Chondrocyte (in vitro differentiated cells): ENCODE data around the gene PLXNC1. TPM values are rescaled to one million over a fixed set of nuclear protein-coding genes. Genes with fewer than 3 reads are reported as not detected.
A peak's percentile ranks its signal among the peaks of the same experiment; 100 is the strongest.

Experiments
- DNase-seq: peaks from one replicate; pipeline ENCODE4 v3.0.0; 2021; ENCODE audit warnings: mixed read lengths, low spot score
- H3K27ac Mint-ChIP-seq: one replicate; pipeline ENCODE4 v1.8.0; 2021; ENCODE audit warnings: mild to moderate bottlenecking, moderate library complexity, mixed read lengths; ENCODE audit not compliant: unreplicated experiment
- H3K27me3 Mint-ChIP-seq: 2 replicates; pipeline ENCODE4 v1.8.0; 2021; ENCODE audit warnings: low read depth, mixed read lengths
- H3K36me3 Mint-ChIP-seq: 2 replicates; pipeline ENCODE4 v1.8.0; 2021; ENCODE audit warnings: low read depth, mixed read lengths
- H3K4me1 Mint-ChIP-seq: 2 replicates; pipeline ENCODE4 v1.8.0; 2021; ENCODE audit warnings: low read depth, mild to moderate bottlenecking, mixed read lengths
- H3K4me3 Mint-ChIP-seq: one replicate; pipeline ENCODE4 v1.8.0; 2021; ENCODE audit warnings: mild to moderate bottlenecking, moderate library complexity, mixed read lengths; ENCODE audit not compliant: unreplicated experiment
- H3K9me3 Mint-ChIP-seq: 2 replicates; pipeline ENCODE4 v1.8.0; 2021; ENCODE audit warnings: low read depth, mixed read lengths
- total RNA-seq: library from RNA; stranded (reverse); gene quantifications from 3 replicates; pipeline ENCODE4 v1.2.1, GENCODE V29; 2021
- TF ChIP-seq, protein P1 (sequence below): fragments of 200-600 bp; sonication (generic); IDR thresholded peaks from 2 replicates; pipeline ENCODE4 v1.5.0; 2021; ENCODE audit warnings: antibody characterized with exemption, mild to moderate bottlenecking, moderate library complexity

Gene PLXNC1
- total RNA-seq, 1 donor from 2014 or later = 0.67 TPM

- no peaks in the 10 kb centered on the region for H3K4me1 Mint-ChIP-seq
- H3K36me3 Mint-ChIP-seq = no peaks in the 10 kb centered on the region
- TF ChIP-seq, protein P1, sequence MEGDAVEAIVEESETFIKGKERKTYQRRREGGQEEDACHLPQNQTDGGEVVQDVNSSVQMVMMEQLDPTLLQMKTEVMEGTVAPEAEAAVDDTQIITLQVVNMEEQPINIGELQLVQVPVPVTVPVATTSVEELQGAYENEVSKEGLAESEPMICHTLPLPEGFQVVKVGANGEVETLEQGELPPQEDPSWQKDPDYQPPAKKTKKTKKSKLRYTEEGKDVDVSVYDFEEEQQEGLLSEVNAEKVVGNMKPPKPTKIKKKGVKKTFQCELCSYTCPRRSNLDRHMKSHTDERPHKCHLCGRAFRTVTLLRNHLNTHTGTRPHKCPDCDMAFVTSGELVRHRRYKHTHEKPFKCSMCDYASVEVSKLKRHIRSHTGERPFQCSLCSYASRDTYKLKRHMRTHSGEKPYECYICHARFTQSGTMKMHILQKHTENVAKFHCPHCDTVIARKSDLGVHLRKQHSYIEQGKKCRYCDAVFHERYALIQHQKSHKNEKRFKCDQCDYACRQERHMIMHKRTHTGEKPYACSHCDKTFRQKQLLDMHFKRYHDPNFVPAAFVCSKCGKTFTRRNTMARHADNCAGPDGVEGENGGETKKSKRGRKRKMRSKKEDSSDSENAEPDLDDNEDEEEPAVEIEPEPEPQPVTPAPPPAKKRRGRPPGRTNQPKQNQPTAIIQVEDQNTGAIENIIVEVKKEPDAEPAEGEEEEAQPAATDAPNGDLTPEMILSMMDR = peak; percentile 21
- DNase-seq = no peak
- H3K27me3 Mint-ChIP-seq = peaks cover 17% of the 10 kb centered on the region
- H3K4me3 Mint-ChIP-seq = no peak overlapping the region
- H3K9me3 Mint-ChIP-seq = no peaks in the 10 kb centered on the region
- H3K27ac Mint-ChIP-seq = no peak overlapping the region
Observed at GRCh38 chr12:94141892-94142291, 6.5 kb upstream of the PLXNC1 start.

- Mint-ChIP-seq H3K4me1 (no peaks in the 10 kb centered on the region), H3K27ac (no peak overlapping the region), H3K9me3 (no peaks in the 10 kb centered on the region), H3K27me3 (peaks cover 17% of the 10 kb centered on the region), H3K36me3 (no peaks in the 10 kb centered on the region), H3K4me3 (no peak overlapping the region)
- TF ChIP-seq, protein P1 = no peak
- DNase-seq = no peak
Observed at GRCh38 chr12:94143438-94143837, 4.9 kb upstream of the PLXNC1 start.

GRCh38 chr12:94143951-94144350 lies 4.4 kb upstream of the PLXNC1 start:
- H3K9me3 Mint-ChIP-seq = no peaks in the 10 kb centered on the region
- no peaks in the 10 kb centered on the region for H3K36me3 Mint-ChIP-seq
- TF ChIP-seq, protein P1 = no peak
- peaks cover 17% of the 10 kb centered on the region for H3K27me3 Mint-ChIP-seq
- H3K4me3 Mint-ChIP-seq = no peak overlapping the region
- no peaks in the 10 kb centered on the region for H3K4me1 Mint-ChIP-seq
- H3K27ac Mint-ChIP-seq = no peak overlapping the region
- no peak for DNase-seq

- TF ChIP-seq, protein P1 = no peak
- H3K4me3 Mint-ChIP-seq = no peak overlapping the region
- no peaks in the 10 kb centered on the region for H3K9me3 Mint-ChIP-seq
- H3K27me3 Mint-ChIP-seq = peaks cover 19% of the 10 kb centered on the region
- H3K4me1 Mint-ChIP-seq = peaks cover 3% of the 10 kb centered on the region
- H3K27ac Mint-ChIP-seq = no peak overlapping the region
- no peak for DNase-seq
- no peaks in the 10 kb centered on the region for H3K36me3 Mint-ChIP-seq
Observed at GRCh38 chr12:94144781-94145180, 3.6 kb upstream of the PLXNC1 start.

DNA sequence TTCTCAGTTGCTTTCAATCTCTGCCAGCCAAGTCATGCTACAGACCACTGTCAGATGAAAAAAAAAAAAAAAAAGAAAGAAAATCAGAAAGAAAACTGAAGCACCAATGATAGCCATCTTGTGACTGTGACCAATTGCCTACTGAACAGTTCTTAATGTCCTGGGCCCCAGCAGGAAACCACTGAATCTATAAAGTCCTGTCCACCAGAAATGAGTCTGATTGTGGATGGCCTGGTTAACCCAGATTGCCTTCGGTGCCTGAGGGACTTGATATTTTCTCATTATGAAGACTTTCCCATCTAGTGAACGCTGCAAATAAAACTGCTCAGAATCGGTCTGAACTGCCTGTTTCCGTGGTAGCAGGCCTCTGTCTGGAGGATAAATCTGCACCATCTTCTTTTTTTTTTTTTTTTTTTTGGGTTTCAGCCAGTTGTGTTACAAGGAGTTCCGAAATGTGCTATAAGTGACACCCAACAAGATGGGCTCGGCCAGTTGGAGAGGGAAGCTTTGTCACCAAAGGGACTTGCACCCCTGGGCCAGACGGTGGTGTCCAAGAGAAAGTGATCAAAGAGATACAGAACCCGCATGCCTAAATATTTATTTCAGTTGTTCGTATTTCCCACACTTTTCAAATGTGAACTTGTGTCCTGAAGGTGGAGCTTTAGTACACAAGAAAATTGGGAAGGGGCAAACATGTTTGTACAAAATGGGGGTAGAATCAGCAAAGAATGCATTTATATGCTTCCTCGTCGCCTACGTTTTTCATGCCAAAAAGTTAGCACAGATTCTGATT lies 3.0 kb upstream of the PLXNC1 start:
- H3K4me3 Mint-ChIP-seq = no peak overlapping the region
- TF ChIP-seq, protein P1 = peak; percentile 82

More for the DNA sequence above, 3.0 kb upstream of the PLXNC1 start:
- Mint-ChIP-seq H3K9me3 (no peaks in the 10 kb centered on the region), H3K27me3 (peaks cover 24% of the 10 kb centered on the region), H3K4me1 (peaks cover 7% of the 10 kb centered on the region), H3K36me3 (no peaks in the 10 kb centered on the region), H3K27ac (no peak overlapping the region)
- no peak for DNase-seq
